ENCODE measurements around the gene RASL11A.
"Not testable (repeated sequence)": the region's sequence is repeated elsewhere in the genome, so short reads cannot be mapped to it uniquely, and the experiment has no call there.

The RASL11A gene, protein sequence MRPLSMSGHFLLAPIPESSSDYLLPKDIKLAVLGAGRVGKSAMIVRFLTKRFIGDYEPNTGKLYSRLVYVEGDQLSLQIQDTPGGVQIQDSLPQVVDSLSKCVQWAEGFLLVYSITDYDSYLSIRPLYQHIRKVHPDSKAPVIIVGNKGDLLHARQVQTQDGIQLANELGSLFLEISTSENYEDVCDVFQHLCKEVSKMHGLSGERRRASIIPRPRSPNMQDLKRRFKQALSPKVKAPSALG

DNA sequence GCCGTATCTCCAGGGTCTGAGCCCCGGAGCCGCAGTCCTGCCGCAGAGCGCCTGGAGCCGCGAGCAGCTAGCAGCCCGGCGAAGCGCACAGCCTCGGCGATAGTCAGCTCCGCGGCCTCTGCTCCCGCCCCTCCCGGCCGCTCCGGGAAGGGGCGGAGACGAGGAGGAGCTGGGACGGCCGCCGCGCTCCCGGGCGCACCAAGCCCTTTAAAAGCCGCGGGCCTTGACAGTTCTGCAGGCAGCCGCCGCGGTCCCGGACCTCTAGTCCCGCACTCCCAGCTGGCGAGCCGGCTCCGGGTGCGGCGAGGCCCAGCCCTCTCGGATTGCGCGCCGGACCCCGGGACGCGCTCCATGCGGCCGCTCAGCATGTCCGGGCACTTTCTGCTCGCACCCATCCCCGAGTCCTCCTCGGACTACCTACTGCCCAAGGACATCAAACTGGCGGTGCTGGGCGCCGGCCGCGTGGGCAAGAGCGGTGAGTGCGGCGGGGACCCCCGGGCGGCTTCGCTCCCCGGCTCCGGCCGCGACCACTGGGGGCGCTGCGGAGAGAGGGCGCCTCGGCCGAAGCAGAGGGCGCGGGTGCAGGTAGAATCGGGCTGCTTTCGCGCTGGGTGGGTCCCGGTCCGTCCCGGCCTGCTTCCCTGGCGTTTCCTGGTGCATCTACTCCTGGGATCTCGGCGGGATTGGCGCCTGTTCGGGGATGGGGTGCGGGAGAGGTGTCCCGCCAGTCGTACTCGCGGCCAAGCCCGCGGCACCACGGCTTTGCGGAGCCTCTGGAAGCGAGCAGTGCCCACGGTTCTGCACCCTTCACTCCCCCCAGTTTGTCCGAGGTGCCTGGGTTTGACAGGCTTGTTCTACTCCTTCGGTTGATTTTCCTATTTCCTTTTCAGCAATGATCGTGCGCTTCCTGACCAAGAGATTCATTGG lies at the start of gene RASL11A:
Gene RASL11A (plus strand): TSS at position 237 of the 927 bp plus-strand sequence. CDS start 115 bp downstream, at position 352.
- DNase-seq, result peak in 49 of 51 donors; percentile 38 to 89 (median 74)

DNA sequence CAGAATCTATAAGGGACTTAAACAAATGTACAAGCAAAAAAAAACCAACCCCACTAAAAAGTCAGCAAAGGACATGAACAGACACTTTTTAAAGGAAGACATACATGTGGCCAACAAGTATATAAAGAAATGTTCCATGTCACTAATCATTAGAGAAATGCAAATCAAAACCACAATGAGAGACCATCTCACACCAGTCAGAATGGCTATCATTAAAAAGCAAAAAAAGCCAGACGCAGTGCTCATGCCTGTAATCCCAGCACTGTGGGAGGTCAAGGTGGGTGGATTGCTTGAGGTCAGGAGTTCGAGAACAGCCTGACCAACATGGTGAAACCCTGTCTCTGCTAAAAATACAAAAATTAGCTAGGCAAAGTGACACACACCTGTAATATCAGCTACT lies 48.5 kb upstream of the RASL11A start:
- not testable (repeated sequence) for DNase-seq

DNA sequence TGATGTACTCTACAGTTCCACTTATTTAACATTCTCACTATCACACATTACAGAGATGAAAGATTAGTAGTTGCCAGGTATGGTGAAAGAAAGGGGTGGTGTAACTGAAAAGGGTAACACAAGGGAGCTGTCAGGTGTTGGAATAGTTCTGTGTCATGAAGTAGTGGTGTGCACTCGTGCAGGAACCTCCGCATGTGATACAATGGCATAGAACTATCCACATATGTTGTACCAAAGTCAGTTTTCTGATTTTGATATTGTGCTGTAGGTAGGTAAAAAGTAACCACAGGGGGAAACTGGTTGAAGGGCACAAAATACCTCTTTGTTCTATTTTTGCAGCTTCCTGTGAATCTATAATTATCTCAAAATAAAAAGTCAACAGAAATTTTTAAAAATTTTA lies 43.6 kb upstream of the RASL11A start:
- no peak for DNase-seq

DNA sequence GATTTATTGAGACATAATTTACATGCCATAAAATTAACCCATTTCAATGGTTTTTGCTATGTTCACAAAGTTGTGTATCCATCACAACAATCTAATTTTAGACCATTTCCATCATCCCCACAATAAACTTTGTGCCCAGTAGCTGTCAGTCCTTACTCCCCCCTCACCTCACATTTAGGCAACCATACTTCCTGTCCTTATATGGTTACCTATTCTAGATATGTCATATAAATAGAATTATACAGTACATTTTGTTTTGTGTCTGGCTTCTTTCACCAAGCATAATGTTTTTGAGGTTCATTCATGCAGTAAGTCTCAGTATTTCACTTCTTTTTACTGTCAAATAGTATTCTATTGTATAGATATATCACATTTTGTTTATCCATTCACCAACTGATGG lies 42.5 kb upstream of the RASL11A start:
- no peak for DNase-seq

DNA sequence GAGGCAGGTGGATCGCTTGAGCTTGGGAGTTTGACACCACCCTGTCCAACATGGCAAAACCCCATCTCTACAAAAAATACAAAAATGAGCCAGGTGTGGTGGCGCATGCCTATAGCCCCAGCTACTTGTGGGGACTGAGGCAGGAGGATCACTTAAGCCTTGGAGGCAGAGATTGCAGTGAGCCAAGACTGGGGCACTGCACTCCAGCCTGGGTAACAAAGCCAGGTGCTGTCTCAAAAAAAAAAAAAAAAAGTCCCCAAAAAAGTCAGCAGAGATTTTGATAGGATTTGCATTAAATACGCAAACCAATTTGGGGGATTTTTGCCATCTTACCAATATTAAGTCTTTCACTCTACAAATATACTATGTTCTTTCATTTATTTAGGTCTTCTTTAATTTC lies 41.0 kb upstream of the RASL11A start:
- DNase-seq, result no peak

DNA sequence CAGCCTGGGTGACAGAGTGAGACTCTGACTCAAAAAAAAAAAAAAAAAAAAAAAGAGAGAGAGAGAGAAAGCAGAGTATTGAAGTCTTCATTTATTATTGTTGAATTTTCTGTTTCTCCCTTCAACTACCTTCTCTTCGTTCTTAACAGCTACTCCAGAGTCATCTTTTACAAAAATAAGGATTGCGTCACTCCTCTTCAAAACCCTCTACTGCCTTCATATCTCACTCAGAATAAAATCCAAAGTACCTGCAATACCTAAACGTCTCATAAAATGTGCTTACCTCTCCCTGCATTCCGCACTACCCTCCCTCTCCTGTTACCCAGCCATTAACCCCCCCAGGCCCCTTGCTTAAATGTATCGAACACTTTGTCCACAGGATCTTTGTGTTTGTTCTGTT lies 36.7 kb upstream of the RASL11A start:
- DNase-seq, result no peak

DNA sequence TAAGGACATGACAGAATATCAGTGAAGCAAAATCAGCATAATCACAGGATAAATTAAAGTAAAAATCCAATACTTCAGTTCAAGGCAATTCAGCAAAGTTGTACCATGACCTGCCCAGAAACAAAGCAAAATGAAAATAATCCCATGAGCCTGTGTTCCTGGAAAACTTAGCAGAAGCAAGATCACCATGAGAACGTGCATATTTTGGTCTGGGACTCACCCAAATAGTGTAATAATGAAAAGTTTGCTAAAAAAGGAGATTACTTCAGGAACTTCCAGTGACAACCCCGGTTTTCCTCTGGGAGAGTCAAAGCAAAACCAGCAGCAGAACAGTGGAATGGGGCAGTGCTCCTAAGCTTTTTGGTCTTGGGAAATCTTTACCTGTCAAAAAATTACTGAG lies 34.2 kb upstream of the RASL11A start:
- no peak for DNase-seq

DNA sequence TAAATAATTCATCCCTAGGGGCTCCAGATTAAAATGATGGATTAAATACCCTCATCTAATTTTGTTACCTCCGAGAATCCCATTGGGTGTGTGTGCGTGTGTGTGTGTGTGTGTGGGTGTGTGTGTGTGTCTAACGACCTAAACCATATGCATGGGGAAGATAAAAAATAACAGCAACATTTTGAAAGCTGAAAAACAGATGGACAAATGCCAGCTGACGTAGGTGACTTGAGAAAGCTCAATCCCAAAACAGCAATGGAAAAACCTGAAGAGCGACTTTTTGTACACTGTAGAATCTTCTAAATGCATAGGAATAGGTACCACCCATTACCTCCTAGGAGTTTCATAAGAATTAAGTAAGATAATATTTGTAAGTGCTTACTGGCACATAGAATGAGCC lies 27.9 kb upstream of the RASL11A start:
- no peak for DNase-seq

DNA sequence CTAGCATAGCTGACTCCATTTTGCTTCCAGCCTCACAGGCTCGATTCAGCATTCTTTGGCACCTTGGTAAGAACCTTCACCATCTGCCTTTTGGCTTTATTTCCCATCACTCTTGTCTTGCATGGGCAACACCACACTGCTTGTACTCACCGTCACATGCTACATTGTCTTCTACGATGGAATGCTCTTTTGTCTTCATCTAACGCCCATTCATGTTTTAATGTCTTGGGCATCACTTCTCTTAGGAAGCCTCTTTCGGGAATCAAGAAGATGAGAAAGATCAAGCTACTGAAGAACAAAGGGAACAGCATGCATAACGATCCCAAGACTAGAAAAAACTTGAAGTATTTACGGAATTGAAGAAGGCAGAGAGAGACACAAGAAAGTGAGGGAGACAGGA lies 25.0 kb upstream of the RASL11A start:
- DNase-seq, result no peak

DNA sequence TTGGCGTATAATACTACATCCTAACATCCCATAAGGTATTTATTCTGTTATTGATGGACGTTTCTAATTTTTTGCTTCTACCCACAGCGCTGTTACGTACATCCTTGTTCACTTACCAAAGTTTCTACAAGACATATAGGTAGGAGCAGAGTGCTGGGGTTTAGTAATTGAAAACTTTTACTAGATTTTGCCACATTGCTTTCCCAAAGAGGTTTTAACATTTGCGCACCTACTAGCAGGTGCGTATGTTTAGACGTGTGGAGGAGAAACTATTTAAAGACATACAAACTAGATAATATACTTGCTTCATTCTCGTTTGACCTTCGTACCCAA lies 19.8 kb upstream of the RASL11A start:
- no peak for DNase-seq

DNA sequence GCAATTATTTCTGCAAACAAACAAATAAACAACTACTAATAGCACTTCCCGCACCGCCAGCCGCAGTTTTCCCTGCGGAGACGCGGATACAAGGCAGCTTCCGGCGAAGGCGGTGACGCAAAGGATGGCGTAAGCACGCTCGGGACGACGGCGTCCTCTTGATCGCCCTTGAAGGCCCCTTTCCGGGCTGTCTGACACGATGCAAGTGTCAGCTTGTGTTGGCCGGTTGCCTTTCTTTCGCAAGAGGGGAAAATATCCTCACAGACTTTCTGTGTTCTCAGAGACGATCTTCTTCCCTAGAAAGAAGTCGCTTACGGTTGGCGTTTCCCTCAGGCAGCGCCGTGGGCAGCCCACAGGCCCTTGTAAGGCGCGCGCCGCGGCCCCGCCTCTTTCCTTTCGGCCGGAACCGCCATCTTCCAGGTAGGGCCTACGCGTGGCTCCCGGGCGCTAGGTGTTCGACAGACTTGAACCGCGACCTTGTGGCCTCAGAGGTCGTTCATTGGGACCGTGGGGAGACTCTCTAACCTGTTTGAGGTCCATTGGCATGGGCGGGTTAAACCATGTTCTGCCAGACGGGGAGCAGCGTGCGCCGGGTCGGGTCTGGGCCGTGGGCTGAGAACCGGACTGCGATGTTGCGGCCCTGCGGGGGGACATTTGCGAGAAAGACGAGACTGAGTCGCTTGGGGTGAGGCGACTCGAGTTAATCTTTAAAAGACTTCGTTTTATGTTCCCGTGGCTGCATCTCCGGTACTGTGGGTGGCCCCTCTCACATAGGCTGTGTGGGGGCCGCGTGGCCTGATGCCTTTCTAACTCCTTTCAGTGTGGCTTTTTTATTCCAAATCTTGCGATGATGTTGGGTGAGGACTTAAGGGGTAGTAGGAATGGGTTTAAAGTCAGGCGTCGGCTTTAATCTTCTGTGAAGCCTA lies 19.2 kb upstream of the RASL11A start, which contains the start of gene RPL21:
Gene RPL21 (plus strand): TSS at position 393 of the 926 bp plus-strand sequence. CDS start 2,219 bp downstream, outside the sequence.
- peak; percentile 71 to 99 (median 92) for DNase-seq

DNA sequence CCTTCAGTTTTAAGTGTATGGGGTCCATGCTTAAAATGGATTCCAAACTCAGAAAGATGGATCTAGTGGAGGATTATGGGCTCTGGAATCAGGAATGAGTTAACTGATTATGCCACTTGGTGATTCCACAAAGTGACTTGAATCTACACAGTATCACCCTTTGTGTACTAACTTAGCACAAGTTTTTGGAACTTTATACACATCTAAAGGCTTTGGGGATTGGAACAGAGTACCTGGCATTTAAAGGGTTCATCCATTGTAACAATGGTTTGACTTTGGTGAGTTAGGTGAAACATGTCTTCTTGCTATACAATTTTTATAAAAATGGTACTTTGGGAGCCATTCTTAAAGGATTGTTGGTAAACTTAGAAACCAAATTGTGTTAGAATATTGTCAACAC lies 18.2 kb upstream of the RASL11A start:
- DNase-seq, result no peak

DNA sequence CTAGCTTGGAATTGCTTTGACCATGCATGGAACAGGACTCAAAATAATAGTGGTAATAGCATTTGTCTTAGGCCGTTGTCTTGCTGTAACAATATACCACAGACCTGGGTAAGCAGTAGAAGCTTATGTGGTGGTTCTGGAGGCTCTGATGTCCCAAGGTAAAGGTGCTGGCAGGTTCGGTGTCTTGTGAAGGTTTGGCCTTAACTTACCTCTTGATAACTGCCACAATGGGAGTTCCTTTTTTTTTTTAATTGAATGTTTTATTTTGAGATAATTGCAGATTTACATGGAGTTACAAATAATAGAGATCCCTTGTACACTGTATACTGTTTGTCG lies 13.4 kb upstream of the RASL11A start:
- no peak for DNase-seq

DNA sequence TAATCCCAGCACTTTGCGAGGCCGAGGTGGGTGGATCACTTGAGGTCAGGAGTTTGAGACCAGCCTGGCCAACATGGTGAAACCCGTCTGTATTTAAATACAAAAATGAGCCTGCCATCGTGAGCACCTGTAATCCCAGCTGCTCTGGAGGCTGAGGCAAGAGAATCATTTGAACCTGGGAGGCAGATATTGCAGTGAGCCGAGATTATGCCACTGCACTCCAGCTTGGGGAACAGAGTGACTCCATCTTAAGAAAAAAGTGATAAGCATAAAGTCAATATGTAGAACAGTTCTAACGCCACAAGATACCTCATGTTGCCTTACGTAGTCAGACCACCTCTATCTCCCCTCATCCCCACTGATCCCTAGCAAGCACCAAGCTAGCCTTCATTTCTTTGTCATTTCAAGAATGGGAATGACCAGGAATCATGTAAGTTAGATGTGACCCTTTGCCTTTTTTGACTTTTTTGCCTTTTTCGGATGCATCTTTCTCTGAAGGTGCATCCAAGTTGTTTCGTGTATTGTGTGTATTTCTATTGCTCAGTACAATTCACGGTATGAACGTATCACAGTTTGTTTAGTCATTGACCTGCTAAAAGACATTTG lies 12.9 kb upstream of the RASL11A start:
- no peak for DNase-seq

DNA sequence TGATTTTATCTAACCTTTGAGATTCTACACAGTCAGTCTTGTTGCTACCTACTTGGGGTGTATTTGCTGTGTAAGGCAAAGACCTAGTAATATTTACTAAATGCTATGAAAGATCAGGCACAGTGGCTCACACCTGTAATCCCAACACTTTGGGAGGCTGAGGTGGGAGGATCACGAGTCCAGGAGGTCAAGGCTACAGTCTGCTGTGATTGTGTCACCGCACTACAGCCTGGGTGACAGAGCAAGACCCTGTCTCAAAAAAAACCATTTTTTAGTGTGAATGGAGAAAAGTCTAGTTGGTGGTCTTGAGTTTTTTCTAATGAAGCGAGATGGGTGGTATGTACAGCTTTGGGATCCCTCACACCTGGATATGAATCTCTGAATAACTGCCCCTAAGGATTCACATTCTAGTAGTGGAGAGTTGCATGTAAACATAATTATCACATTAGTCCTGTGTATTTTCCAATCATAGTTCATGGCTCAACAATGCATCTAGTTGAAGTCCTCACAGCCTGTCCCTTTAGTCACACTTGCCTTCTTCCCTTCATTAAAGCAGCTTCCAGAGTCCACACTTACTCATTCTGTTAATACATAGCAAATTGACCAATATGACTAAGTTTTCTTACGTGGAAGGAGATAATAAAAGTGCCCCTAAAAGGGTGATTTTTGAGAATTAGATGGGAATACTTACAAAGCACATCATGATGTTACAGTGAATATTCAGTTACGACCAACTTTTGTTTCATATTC lies 11.8 kb upstream of the RASL11A start:
- DNase-seq, result no peak

DNA sequence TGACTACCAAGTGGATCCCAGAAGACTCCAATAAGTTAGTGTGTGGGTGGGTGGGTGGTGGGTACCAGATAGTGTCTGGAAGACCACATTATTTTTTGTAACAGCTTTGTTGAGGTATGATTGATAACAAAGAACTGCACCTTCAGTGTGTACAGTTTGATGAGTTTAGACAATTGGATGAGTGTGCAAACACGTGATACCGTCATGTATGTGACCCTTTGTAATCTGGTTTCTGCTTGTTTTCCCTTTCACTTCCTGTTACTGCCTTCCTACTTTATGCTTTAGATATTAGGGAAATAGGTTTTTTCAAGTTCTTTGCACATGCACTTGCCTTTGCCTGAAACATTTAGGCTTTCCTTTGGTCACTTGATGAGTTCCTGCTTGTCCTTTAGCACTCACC lies 10.8 kb upstream of the RASL11A start:
- no peak for DNase-seq

DNA sequence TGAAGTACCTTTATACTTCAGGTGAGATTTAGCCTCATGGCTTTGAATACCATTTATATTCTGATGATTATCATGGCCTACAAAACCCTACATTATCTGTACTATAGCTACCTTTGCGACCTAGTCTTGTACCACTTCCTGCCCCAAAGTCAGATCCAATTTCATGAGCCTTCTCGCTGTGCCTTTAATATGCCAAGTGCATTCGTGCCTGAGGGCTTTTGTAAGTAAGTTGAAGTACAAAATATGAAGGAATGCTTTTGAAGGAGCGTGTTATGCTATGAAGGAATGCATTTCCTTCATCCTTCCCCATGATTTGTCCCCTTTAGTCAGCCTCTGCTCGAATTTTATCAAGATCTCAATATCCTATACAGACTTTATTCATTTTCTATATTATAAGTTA lies 9.2 kb upstream of the RASL11A start:
- no peak for DNase-seq

DNA sequence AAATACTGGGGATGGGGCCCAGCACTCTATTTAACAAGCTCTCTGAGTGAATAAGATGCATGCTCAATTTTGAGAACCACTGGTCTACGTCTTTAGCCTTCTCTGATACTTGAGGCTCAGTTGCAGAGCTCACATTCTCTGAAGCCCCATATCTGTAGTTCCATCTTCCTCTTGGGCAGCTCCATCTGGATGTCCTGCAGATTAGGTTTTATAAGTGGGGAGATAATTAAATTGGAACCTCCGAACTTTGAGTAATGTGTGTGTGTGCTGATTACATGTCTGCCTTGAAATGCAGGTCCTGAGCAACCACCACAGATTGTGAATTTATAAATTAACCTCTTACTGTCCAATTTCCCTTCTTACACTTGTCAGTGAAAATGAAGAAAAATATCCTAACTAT lies 7.2 kb upstream of the RASL11A start:
- DNase-seq, result no peak

DNA sequence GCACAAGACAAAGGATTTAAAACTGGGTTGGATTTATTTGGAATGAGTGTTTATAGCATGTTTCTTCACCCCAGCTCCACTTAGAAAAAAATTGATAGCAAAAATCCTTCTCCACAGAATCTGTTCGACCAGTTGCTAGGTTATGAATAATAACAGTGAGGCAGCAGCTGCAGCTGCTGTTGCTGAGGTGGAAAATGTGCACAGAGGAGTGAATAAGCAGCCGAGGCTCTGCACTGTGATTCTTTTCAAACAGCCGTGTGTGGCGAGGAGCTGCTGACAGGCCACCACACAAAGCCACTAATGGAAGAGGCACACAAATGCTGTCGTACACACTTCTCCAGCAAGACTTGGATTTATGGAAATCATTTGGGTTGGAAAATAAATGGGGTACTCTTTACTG lies 6.4 kb upstream of the RASL11A start:
- DNase-seq, result peak in 23 of 51 donors; percentile 5 to 65 (median 19)

DNA sequence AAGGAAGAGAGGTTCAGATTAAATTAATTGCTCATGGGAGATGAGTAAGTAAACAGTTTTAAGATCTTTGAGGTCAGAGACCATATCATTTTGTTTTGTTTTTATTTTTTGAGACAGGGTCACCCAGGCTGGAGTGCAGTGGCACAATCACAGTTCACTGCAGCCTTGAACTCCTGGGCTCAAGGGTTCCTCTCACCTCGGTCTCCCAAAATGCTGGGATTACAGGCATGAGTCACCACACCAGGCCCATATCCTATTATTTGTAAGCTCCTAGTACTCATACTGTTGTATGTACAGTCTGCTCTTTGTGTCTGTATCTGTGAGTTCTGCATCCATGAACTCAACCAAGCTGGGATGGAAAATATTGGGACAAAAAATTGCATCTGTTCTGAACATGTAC lies 6.0 kb upstream of the RASL11A start:
- DNase-seq, result no peak

DNA sequence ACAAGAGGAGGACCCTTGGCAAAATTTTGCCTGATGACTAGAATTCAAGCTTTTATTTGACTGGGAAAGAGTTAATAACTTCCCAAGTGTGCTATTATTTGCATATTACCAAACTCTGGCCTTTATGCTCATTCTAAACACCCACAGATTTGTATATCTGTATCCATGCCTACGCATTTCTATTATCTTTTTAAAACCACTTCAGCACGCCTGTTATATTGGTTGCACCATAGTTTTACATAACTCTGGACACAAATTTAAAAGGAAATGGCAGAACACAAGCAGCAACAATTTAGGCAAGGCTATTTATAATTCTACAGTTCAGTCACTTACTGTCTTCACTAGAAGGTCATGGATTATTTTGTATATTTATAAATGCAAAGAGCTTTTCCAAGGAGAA lies 3.7 kb upstream of the RASL11A start:
- no peak for DNase-seq
